Measurements from ENCODE around the gene TAS1R3.

The TAS1R3 gene

GRCh38 chr1:1307923-1308755, 22.9 kb upstream of the TAS1R3 start, which contains the start of the genes ACAP3 and PUSL1:
TSS of gene ACAP3 (minus strand) at chr1:1307930. CDS start at chr1:1307815, 115 bp downstream.
TSS of gene PUSL1 (plus strand) at chr1:1308597. CDS start at chr1:1308644, 47 bp downstream.
- POLR2A ChIA-PET, result no interaction called here
- CTCF ChIA-PET, result no interaction called here
- no peak for TF ChIP-seq CTCF (IDR thresholded peaks at IDR 0.05; ENCODE audit: insufficient read depth, low read length, missing control alignments)
- peak; percentile 63 for DNase-seq (ENCODE audit: low read depth, low spot score)
- peak within 1 kb of the TSS; percentile 69 for H3K4me3 ChIP-seq (ENCODE audit: low read depth, low read length)

- ChIA-PET POLR2A (interaction anchor here (0.7 to 1.0 kb wide), 2 partner anchors 10 to 24 kb away, joined by 3 to 4 read pairs; no protein-coding TSS in a partner anchor), CTCF (interaction anchor here (0.6 to 1.5 kb wide), 5 partner anchors 10 to 187 kb away, joined by 3 to 6 read pairs (median 3); no protein-coding TSS in a partner anchor)
- TF ChIP-seq CTCF (IDR thresholded peaks at IDR 0.05; ENCODE audit: insufficient read depth, low read length, missing control alignments), result no peak
- peak overlapping the region; percentile 69 for H3K4me3 ChIP-seq (ENCODE audit: low read depth, low read length)
- DNase-seq (ENCODE audit: low read depth, low spot score), result no peak
Measured at GRCh38 chr1:1308756-1309250, 22.3 kb upstream of the TAS1R3 start.

GRCh38 chr1:1309251-1310108, 21.6 kb upstream of the TAS1R3 start:
- peak overlapping the region; percentile 69 for H3K4me3 ChIP-seq (ENCODE audit: low read depth, low read length)
- POLR2A ChIA-PET, result interaction anchor here (0.7 to 1.1 kb wide), 3 partner anchors 9 to 66 kb away, joined by 3 to 4 read pairs (median 3); partner anchors contain the start of gene AURKAIP1
- TF ChIP-seq CTCF (IDR thresholded peaks at IDR 0.05; ENCODE audit: insufficient read depth, low read length, missing control alignments), result no peak
- no peak for DNase-seq (ENCODE audit: low read depth, low spot score)
- CTCF ChIA-PET, result interaction anchor here (0.6 to 1.5 kb wide), 8 partner anchors 9 to 187 kb away, joined by 3 to 6 read pairs (median 3); partner anchors contain the start of gene AURKAIP1

GRCh38 chr1:1310109-1310385, 21.0 kb upstream of the TAS1R3 start:
- no peak for DNase-seq (ENCODE audit: low read depth, low spot score)
- CTCF ChIA-PET, result interaction anchor here (0.6 to 1.5 kb wide), 4 partner anchors 9 to 188 kb away, joined by 3 to 6 read pairs (median 3); partner anchors contain the start of gene AURKAIP1
- no peak for TF ChIP-seq CTCF (IDR thresholded peaks at IDR 0.05; ENCODE audit: insufficient read depth, low read length, missing control alignments)
- peak overlapping the region; percentile 69 for H3K4me3 ChIP-seq (ENCODE audit: low read depth, low read length)
- POLR2A ChIA-PET, result interaction anchor here (0.7 to 1.1 kb wide), 2 partner anchors 16 to 65 kb away, joined by 3 read pairs; partner anchors contain the start of gene AURKAIP1

GRCh38 chr1:1310476-1311053, 20.5 kb upstream of the TAS1R3 start:
- POLR2A ChIA-PET, result interaction anchor here (0.7 to 1.2 kb wide), 2 partner anchors 10 to 16 kb away, joined by 3 read pairs; no protein-coding TSS in a partner anchor
- TF ChIP-seq CTCF (IDR thresholded peaks at IDR 0.05; ENCODE audit: insufficient read depth, low read length, missing control alignments), result no peak
- H3K4me3 ChIP-seq (ENCODE audit: low read depth, low read length), result no peak overlapping the region
- CTCF ChIA-PET, result interaction anchor here (0.7 to 1.5 kb wide), 4 partner anchors 8 to 189 kb away, joined by 3 to 6 read pairs (median 3); partner anchors contain the start of gene AURKAIP1
- no peak for DNase-seq (ENCODE audit: low read depth, low spot score)

Data from AG04449 (cell line).